Activated CD4-positive, alpha-beta T cell treated with anti-CD3 and anti-CD28 coated beads, Interleukin-10, Interleukin-2, amounts not matched to agents 100 ng/mL and 50 ng/mL, durations not matched to agents 16 hours and 8 hours (primary cell): ENCODE measurements around the gene TRNT1.

Experiments used
- DNase-seq: peaks from one replicate; pipeline ENCODE4 v3.0.0-alpha.2; 2020

Gene TRNT1

GRCh38 chr3:3126477-3127431 is at the start of gene TRNT1:
TRNT1 (plus strand) TSS chr3:3126940; CDS start chr3:3129041, 2,101 bp downstream.
- DNase-seq, result peak; percentile 96

GRCh38 chr3:3080309-3080708 is 46.4 kb upstream of the TRNT1 start:
- DNase-seq, result no peak

- no peak for DNase-seq
These were observed 45.1 kb upstream of the TRNT1 start for GRCh38 chr3:3081381-3082233.

GRCh38 chr3:3082234-3082924 is 44.4 kb upstream of the TRNT1 start:
- DNase-seq, result no peak

GRCh38 chr3:3084890-3085289 is 41.9 kb upstream of the TRNT1 start:
- DNase-seq, result no peak

GRCh38 chr3:3085782-3086181 is 41.0 kb upstream of the TRNT1 start:
- DNase-seq, result no peak

- no peak for DNase-seq
These were observed 40.5 kb upstream of the TRNT1 start for GRCh38 chr3:3086239-3086638.

- no peak for DNase-seq
These were observed 39.5 kb upstream of the TRNT1 start for GRCh38 chr3:3087279-3087678.

GRCh38 chr3:3087716-3088465 is 38.8 kb upstream of the TRNT1 start:
- DNase-seq, result no peak

GRCh38 chr3:3089017-3089416 is 37.7 kb upstream of the TRNT1 start:
- no peak for DNase-seq

- DNase-seq, result no peak
These were observed 28.8 kb upstream of the TRNT1 start for GRCh38 chr3:3097958-3098357.

- peak; percentile 14 for DNase-seq
These were observed 24.9 kb upstream of the TRNT1 start for GRCh38 chr3:3101660-3102458.

GRCh38 chr3:3102751-3103150 is 24.0 kb upstream of the TRNT1 start:
- DNase-seq, result no peak

GRCh38 chr3:3105246-3105645 is 21.5 kb upstream of the TRNT1 start:
- DNase-seq, result no peak

- DNase-seq, result no peak
These were observed 20.9 kb upstream of the TRNT1 start for GRCh38 chr3:3105815-3106214.

GRCh38 chr3:3107181-3107580 is 19.6 kb upstream of the TRNT1 start:
- no peak for DNase-seq

- no peak for DNase-seq
These were observed 18.9 kb upstream of the TRNT1 start for GRCh38 chr3:3107858-3108257.

GRCh38 chr3:3109407-3110298 is 17.1 kb upstream of the TRNT1 start:
- peak; percentile 57 for DNase-seq

- peak; percentile 36 for DNase-seq
These were observed 16.5 kb upstream of the TRNT1 start, which contains the start of gene IL5RA for GRCh38 chr3:3110299-3110630. IL5RA (minus strand) TSS chr3:3110374; CDS start chr3:3104984, 5,390 bp downstream.

GRCh38 chr3:3110749-3111361 is 15.9 kb upstream of the TRNT1 start:
- no peak for DNase-seq
